DMS 273 (cell line): ENCODE data around the gene WDR37.

Experiments used
- DNase-seq: peaks from one replicate; lab custom pipeline; 2025; ENCODE audit not compliant: unreplicated experiment; lab: John Stamatoyannopoulos, UW

WDR37 gene

DNA sequence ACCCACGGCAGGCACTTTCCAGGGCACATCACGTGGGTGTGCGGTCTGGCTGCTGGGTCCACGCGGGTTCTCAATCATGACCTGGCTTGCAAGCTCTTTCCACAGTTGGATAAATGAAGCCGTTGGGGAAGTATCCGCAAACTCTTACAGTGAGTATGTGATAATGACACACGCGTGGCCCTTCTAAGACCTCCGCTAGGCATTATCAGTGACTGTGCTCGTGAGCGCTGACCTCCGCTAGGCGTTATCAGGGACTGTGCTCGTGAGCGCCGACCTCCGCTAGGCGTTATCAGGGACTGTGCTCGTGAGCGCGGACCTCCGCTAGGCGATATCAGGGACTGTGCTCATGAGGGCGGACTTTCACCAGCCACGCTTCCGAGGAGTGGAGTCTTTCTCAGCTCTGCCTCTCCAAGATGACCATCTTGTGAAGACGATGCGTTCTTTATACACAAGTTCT lies 107.0 kb downstream of the WDR37 start:
- DNase-seq: no peak

DNA sequence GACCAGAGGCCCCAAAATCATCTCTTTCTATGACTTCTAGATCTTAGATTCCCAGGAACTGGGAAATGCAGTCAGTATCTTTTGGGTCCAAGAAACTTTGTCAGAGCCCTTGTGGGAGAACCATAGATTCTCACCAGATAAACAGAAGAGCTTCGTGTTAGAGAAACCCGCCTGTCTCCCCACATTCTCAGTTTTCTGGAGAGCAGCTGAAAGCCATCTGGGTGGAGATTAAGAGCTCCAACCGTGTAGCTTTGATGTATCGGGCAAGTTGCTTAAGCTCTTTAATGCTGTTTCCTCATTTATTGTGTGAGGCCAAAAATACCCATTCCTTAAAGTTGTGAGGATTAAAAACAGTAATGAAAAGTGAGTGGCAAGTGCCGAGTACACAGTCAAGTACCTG lies 107.6 kb downstream of the WDR37 start:
- no peak for DNase-seq

DNA sequence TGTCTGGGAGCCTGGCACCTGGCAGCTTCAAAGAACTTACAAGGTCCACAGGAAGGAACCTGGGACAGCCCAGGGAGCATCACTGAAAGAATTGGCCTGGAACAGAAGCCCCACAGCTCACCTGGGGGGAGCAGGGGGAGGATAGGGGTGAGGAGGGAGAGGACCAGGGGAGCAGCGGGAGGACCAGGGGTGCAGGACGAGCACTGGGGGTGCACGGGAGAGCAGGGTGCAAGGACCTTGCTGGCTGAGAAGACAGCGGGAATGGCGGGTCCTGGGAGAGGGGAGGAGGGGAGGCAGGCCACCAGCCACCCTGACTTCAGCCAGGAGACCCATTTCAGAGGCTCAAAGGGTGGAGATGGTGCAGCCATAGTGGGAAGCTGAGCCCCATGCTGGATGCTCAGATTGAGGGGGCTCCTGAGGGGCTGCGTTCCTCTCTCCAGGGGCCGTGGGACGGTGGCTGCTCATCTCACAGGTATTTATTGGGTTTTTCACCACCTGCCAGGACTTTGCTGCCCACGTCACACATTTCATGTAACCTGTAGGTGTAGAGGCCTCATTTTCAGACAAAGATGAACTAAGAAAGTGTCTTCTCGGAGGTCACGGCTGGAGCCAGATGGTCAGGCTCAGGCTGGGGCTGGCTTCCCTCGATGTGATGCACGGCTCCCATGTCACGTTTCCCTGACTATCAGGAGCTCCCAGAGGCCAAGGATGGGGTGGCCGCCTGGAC lies 110.1 kb downstream of the WDR37 start:
- no peak for DNase-seq

DNA sequence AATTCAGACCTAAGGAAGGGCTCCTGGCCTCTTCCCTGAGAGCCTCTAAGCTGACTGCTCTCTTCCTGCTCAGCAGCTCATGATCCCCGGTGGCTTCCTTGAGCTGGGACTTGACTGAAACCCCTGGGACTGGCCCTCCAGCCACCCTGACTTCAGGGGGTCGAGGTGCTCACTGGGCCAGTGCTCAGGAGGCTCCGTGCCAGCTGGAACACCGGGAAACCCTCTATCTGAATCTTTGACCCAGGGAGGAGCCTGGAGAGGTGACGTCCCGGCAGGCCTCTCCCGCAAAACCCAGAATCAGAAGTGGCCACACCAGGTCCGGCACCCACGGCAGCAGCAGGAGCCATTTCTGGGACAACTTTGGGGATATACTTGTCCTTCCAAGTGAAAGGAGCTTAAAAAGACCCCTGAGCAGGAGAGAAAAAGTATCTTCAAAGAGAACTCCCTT lies 110.7 kb downstream of the WDR37 start:
- no peak for DNase-seq

DNA sequence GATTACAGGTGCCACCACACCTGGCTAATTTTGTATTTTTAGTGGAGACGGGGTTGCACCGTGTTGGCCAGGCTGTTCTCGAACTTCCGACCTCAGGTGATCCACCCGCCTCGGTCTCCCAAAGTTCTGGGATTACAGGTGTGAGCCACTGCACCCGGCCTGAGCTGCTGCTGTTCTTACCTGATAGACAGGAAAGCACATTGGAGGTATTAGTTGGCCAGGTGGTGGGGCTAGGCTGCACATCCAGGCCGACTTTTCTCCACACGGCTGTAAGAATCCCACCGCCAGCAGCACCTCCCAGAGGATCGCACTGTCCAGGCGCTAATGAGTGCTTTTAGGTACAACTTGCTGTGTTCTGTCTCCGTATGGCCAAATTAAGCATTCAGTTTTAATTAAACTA lies 112.6 kb downstream of the WDR37 start:
- DNase-seq: no peak

DNA sequence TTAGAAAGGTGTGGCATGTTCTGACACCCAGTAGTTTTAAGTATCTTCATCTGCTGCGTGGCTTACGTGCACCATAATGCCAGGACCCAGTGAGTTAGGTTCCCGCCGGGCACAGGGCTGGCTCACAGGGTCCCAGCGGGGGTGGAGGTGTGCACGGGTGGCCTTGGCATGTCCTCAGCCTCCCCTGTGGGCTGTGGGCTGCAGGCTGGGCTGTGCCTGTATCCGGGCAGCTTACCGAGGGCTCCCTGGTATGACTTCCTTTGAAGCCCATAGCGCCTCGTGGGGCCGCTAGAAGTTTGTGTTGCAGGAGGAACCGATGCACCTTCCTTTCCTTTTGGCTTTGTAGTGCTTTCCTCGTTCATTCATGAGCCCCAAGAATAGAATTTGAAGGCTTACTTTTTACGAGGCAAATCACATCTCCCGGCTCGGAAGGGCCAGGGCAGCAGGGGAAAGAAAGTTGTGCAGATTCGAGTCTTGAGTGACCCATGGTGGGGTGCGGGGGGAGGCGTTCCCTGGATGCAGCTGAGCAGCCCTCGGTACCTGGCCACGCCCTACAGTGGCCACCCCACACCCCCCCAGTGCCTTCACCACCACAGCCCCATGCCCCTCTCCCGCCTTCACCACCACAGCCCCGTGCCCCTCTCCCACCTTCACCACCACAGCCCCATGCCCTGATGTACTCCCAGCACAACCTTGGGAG lies 113.2 kb downstream of the WDR37 start:
- no peak for DNase-seq

DNA sequence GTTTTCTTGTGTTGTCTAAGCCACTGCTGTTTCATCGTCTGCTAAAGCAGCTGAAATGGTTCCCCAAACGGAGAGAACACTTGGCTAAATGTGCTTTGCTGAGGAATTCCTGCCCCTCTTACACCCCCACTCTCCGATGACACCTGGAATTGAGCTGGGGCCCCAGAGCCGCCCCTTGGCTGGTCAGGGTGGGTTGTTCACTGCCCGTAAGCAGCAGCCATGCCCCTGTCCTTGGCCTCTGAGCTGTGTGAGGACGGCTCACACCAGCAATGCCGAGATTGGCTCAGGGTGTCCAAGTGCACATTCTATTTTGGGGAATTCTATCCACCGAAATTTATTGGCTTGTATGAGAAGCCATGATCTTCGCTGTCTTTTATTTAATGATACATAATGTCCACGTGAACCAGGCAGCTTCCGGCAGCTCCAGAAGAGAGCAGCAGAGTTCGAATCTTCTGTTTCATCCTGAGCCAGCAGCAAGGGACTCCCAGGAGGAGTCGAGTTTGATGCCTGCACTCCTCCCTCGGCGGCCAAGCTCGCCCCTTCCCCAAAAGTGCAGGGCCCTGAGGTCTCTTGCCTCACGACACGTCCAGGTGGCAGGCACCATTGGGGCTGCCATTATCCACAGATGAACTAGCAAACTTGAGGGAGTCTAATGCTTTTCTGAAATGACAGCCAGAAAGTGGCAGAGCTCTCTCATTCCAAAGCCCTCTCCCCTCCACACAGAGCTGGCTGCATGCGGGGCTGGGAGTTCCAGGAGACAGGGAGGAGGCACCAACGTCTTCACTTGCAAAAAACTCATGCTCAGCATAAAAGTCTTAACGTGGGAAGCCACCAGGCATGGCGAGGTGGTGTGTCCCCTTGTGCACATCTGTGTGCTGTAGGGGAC lies 114.0 kb downstream of the WDR37 start:
- DNase-seq: no peak

DNA sequence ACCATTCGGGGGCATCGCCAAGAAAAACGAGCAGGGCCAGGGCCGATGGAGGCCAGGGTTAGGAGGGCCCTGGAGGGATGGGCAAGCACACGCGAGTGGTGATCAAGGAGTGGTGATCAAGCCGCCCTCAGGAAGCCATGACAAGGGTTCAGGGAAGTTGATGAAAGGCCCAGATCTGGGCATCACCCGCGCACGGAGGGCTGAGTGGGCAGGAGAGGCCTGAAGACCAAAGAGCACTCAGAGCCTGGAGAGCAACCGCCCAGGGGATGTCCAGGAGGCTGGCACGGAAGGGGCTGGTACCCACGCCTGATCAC lies 114.6 kb downstream of the WDR37 start:
- no peak for DNase-seq

DNA sequence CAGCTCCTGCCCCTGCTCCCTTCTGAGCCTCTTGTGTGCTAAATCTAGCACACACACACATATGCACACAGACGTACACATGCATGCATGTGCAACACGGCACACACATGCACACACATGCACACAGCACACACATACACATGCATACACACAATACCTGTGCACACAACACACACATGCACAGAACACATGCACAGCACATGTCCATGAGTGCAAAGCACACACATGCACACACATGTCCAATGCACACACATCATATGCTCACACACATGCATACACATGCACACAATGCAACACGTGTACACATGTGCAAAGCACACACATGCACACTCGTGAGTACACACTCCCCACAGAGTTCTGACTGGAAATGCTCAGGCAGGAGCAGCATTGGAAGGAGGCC lies 115.0 kb downstream of the WDR37 start:
- no peak for DNase-seq

DNA sequence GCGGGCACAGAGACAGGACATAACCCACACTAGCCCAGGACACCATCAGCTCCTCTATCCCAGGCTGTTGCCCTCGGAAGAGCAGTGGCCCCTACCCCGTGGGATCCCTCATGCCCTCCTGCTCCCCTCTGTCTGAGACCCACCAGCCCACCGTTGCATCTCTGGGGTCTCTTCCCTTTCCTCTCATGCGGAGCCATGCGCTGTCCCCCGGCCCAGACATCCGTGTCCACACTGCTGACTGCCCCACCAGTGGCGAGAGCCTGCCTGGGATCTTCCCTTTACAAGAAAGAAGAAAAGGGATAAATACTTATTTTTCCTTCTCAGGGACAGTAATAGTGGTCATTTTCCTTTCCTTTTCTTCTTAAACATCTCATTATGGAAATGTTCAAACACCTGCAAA lies 115.4 kb downstream of the WDR37 start:
- DNase-seq: no peak

DNA sequence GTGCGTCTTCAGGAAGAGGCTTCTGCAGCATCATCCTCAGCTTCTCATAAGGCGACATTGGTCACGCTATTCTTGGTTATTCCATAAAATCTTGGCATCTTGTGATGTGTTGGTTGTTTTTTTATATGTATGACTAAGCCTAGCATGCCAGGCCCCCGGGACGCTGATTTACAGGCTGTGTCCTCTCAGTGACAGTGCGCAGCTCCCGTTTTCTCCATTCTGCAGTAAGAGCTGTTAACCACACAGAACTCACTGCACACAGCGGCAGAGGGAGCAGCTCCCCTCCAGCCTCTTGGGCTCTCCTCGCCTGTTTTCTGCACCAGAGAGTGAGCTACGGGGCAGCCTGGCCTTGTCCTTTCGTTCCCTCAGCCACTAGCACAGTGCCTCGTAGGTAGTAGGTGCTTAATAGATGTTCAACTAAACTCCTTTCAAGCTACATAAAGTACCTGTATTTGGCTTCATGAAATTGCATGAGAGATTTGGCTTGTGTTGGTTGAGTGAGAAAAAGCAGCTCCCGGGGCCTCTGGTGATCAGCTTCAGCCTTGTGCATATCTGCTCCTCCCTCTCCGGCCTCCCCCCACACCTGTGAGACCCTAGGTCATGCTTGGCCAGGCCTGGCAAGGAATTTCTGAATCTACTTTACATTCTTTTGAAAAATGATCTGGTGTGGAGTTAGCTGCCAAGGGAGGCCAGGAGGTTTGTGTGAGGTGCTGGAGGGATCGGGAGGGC lies 116.2 kb downstream of the WDR37 start:
- DNase-seq: no peak

DNA sequence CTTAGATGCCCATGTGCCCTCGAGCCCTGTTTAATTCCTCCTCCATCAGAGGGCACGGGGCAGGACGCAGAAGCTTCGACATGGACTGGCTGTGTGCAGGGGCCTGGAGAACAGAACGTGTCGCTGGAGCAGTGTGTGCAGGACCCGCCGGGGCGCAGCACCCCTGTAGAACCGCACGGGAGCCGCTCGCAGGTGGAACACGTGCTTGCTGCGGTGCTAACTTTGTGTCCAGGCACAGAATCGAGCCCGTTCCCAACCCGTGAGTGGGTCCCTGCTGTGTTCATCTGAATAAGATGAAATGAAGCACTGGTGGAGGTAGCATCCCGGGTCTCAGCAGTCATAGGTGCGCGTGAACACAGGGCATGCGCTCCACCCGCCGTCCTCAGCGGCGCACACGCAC lies 116.9 kb downstream of the WDR37 start:
- DNase-seq: no peak

DNA sequence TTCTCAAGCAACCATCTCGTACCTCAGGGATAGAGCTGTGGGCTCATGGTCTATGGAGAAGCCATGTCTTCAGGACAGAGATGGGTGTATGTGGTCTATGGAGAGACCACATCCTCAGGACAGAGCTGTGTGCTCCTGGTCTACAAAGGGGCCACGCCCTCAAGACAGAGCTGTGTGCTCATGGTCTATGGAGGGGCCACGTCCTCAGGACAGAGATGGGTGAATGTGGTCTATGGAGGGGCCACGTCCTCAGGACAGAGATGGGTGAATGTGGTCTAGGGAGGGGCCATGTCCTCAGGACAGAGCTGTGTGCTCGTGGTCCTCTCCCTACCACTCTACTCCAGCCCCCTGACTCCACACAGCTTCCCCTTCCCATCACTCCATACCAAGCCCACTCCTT lies 117.8 kb downstream of the WDR37 start:
- no peak for DNase-seq

DNA sequence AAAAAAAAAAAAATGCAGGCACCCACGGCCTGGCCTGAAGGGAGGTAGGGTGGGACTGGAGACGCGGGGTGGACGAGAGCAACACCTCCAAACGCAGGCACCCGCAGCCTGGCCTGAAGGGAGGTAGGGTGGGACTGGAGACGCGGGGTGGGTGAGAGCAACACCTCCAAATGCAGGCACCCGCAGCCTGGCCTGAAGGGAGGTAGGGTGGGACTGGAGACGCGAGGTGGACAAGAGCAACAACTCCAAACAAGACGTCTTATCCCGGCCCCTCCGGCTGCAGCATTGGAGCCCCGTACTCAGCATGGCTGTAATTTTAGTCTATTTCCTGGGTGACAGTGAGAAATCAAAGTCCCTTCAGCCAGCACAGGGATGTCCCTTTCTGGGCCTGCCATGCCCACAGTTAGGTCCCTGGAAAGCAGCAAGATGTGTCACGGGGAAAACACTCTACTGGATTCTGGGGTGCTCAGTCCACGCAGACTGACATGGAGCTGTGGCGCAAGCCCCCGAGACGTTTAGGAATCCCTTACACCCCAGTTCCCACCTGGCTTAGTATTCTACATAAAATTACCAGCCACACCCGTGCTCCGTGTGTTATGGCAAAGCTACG lies 119.9 kb downstream of the WDR37 start:
- DNase-seq: no peak

DNA sequence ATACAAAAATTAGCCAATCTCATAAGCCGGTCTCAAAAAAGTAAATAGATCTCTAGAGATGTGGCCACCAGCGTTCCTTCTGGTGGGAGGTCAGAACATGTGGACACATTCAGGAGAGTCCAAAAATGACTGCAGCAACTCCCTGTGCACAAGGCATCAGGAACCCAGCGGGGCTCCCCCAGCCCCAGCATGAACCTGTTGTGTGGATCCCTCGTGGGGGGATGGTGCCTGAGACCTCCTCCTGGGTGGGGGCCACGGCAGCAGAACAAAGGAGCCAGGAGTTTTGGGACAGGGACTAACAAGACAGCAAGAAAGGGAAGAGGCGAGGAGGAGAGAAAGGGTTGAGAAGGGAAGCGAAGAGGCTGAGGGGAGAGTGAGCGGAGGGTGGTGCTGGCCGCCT lies 121.8 kb downstream of the WDR37 start:
- DNase-seq: no peak

DNA sequence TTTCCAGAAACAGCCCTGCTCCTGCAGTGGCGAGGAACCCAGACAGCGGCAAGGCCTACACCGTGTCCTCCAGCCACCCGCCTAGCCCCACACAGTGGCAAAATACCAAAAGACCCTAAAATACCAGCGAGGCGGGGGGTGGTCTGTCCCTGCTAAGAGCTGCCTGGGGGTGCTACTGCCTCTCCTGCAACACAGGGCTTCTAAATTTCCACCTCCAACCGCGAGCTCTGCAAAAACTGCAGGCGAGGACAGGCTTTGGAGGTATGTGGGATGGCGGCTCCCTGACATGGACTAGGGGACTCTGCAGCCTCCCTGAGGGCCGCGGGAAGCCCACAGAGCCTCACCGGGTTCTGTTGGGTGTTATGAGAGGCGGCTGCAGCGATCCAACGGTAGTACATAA lies 122.3 kb downstream of the WDR37 start:
- DNase-seq: no peak

DNA sequence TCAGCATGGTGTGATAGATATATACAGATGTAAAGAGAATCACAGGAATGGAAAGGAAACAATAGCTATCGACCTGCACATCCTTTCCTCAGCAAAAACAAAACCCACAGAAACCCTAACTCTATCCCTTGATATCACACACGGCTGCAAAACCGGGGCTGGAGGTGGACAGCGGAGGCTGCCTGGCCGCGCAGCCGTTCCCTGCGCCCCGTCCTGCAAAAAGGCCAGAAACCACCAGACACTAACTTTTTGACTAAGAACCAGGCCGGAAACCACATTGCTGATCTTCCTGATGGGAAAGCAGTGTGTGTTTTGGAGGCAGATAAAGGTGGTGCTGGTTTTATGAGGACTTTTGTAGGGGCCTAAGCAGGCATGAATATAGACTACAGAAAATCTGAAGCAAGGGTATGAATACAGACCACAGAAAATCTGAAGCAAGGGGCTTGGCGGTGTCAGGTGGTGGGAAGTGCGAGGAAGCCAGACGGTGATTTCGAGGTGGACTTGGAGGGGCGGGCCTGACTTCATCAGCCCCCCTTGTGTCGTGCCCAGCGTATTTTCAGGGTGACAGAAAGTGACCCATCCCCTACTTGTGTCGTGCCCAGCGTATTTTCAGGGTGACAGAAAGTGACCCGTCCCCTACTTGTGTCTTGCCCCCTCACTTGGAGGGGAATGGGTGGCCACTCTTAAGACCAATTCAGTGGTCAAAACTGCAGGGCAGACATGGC lies 123.3 kb downstream of the WDR37 start:
- DNase-seq: no peak

DNA sequence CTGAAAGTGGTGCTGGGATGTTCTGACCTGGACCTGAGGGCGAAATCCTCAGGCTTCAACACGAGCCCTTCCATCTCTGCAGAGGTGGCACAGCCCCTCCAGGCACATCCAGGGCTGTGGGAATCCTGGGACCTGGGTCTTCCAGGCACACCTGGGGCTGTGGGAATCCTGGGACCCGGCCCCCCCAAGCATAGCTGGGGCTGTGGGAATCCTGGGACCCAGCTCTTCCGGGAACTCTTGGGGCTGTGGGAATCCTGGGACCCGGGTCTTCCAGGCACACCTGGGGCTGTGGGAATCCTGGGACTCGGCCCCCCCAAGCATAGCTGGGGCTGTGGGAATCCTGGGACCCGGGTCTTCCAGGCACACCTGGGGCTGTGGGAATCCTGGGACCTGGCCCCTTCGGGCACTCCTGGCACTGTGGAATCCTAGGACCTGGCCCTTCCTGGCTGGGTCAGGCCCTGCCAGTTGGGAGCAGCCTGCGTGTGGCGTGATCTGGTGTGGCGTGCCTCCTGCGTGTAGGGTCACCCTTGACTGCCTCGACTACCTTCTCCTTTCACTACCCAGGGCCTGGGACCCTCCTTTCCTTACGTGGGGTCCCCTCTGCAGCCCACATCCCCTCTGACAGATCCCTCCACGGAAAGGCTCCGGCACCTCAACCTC lies 124.0 kb downstream of the WDR37 start:
- DNase-seq: no peak

DNA sequence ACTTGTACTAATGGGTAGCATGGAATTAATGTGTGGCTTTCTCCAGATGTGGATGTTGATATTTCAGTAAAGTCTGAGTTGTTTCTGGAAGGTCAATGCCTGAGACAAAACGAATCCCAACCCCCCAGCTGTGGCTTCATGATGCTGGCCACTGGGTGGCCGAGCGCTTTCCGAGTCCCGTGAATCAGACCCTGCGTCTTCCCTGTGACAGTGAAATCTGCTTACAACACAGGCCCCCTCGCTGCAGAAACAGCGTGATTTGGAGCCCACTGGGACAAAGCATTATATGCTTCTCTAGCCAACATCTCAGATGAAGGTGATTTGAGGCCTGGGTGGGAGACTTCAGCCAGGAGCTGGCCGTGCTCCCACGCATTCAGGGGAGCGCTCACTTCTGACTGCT lies 124.7 kb downstream of the WDR37 start:
- DNase-seq: no peak
